Activated CD4-positive, alpha-beta T cell treated with anti-CD3 and anti-CD28 coated beads, Interleukin-2, amount 10 ng/mL, durations not matched to agents 7 days and 5 days (primary cell): ENCODE data around the gene RNU5B-1. TPM values are rescaled to one million over a fixed set of nuclear protein-coding genes. Genes with fewer than 3 reads are reported as not detected.
"Not testable (repeated sequence)": the region's sequence is repeated elsewhere in the genome, so short reads cannot be mapped to it uniquely, and the experiment has no call there.

ENCODE experiments used
- CTCF ChIA-PET: fragments of 350-600 bp; sonication (Branson Sonifier 250); formaldehyde crosslinking; loops from one replicate; lab custom pipeline; 2021; ENCODE audit warnings: antibody characterized with exemption; lab: Charles Lee
- POLR2A ChIA-PET: fragments of 350-600 bp; sonication (Branson Sonifier 250); formaldehyde crosslinking; loops from one replicate; lab custom pipeline; 2021; ENCODE audit warnings: antibody characterized with exemption; lab: Charles Lee
- DNase-seq: peaks from one replicate; pipeline ENCODE4 v3.0.0-alpha.2; 2020
- H3K27ac Mint-ChIP-seq: one replicate; pipeline ENCODE4 v1.8.0; 2021; ENCODE audit warnings: mild to moderate bottlenecking, moderate library complexity, mixed read lengths
- H3K27me3 Mint-ChIP-seq: one replicate; pipeline ENCODE4 v1.8.0; 2021; ENCODE audit warnings: mixed read lengths
- H3K36me3 Mint-ChIP-seq: one replicate; pipeline ENCODE4 v1.8.0; 2021; ENCODE audit warnings: low read depth, mixed read lengths
- H3K4me1 Mint-ChIP-seq: one replicate; pipeline ENCODE4 v1.8.0; 2021; ENCODE audit warnings: mixed read lengths
- H3K4me3 Mint-ChIP-seq: one replicate; pipeline ENCODE4 v1.8.0; 2021; ENCODE audit warnings: mild to moderate bottlenecking, moderate library complexity, mixed read lengths
- H3K9me3 Mint-ChIP-seq: one replicate; pipeline ENCODE4 v1.8.0; 2021; ENCODE audit warnings: mixed read lengths
- total RNA-seq, 2 experiments: library from RNA; stranded (reverse); gene quantifications; one replicate each; pipeline ENCODE4 v1.2.3, GENCODE V29; 2021

The RNU5B-1 gene
- total RNA-seq, 2 experiments from 2014 or later: 14.4 to 36.1 TPM

- no peaks in the 10 kb centered on the region for H3K36me3 Mint-ChIP-seq
- H3K4me3 Mint-ChIP-seq: no peak overlapping the region
- no peak for DNase-seq
- ChIA-PET POLR2A (no interaction called here), CTCF (no interaction called here)
- H3K27ac Mint-ChIP-seq: no peak overlapping the region
- peaks cover 5% of the 10 kb centered on the region for H3K27me3 Mint-ChIP-seq
- no peaks in the 10 kb centered on the region for H3K9me3 Mint-ChIP-seq
- peaks cover 4% of the 10 kb centered on the region for H3K4me1 Mint-ChIP-seq
These were observed 38.0 kb downstream of the RNU5B-1 start for GRCh38 chr15:65342493-65342892.

- DNase-seq: no peak
- ChIA-PET CTCF (no interaction called here), POLR2A (no interaction called here)
- Mint-ChIP-seq H3K9me3 (no peaks in the 10 kb centered on the region), H3K4me1 (peaks cover 4% of the 10 kb centered on the region), H3K27ac (no peak overlapping the region), H3K27me3 (peaks cover 5% of the 10 kb centered on the region), H3K36me3 (no peaks in the 10 kb centered on the region), H3K4me3 (no peak overlapping the region)
These were observed 39.0 kb downstream of the RNU5B-1 start for GRCh38 chr15:65343374-65343981.

- Mint-ChIP-seq H3K36me3 (no peaks in the 10 kb centered on the region), H3K9me3 (no peaks in the 10 kb centered on the region), H3K4me3 (no peak overlapping the region), H3K27me3 (peaks cover 9% of the 10 kb centered on the region), H3K27ac (no peak overlapping the region), H3K4me1 (peaks cover 4% of the 10 kb centered on the region)
- POLR2A ChIA-PET: no interaction called here
- no peak for DNase-seq
- CTCF ChIA-PET: no interaction called here
These were observed 39.9 kb downstream of the RNU5B-1 start for GRCh38 chr15:65344214-65344913.

GRCh38 chr15:65344914-65345275, 40.4 kb downstream of the RNU5B-1 start:
- H3K9me3 Mint-ChIP-seq: no peaks in the 10 kb centered on the region
- ChIA-PET POLR2A (no interaction called here), CTCF (no interaction called here)
- H3K36me3 Mint-ChIP-seq: no peaks in the 10 kb centered on the region
- DNase-seq: no peak
- no peak overlapping the region for H3K27ac Mint-ChIP-seq
- peaks cover under 1% of the 10 kb centered on the region for H3K4me1 Mint-ChIP-seq
- peaks cover 13% of the 10 kb centered on the region for H3K27me3 Mint-ChIP-seq
- no peak overlapping the region for H3K4me3 Mint-ChIP-seq

- POLR2A ChIA-PET: no interaction called here
- H3K9me3 Mint-ChIP-seq: no peaks in the 10 kb centered on the region
- no peak overlapping the region for H3K4me3 Mint-ChIP-seq
- no peaks in the 10 kb centered on the region for H3K36me3 Mint-ChIP-seq
- no peaks in the 10 kb centered on the region for H3K4me1 Mint-ChIP-seq
- no peak for DNase-seq
- CTCF ChIA-PET: no interaction called here
- H3K27ac Mint-ChIP-seq: no peak overlapping the region
- peaks cover 14% of the 10 kb centered on the region for H3K27me3 Mint-ChIP-seq
These were observed 42.5 kb downstream of the RNU5B-1 start for GRCh38 chr15:65346856-65347598.

GRCh38 chr15:65347756-65348155, 43.3 kb downstream of the RNU5B-1 start:
- H3K9me3 Mint-ChIP-seq, H3K36me3 Mint-ChIP-seq, H3K4me3 Mint-ChIP-seq, POLR2A ChIA-PET, H3K4me1 Mint-ChIP-seq, DNase-seq, CTCF ChIA-PET, H3K27ac Mint-ChIP-seq: not testable (repeated sequence)
- H3K27me3 Mint-ChIP-seq: peaks cover 19% of the 10 kb centered on the region

GRCh38 chr15:65349338-65349737, 44.9 kb downstream of the RNU5B-1 start:
- CTCF ChIA-PET: interaction anchor here (1.9 kb wide), 2 partner anchors 10 to 11 kb away, joined by 4 to 5 read pairs; no protein-coding TSS in a partner anchor

GRCh38 chr15:65351972-65352371, 47.5 kb downstream of the RNU5B-1 start:
- Mint-ChIP-seq H3K9me3 (peaks cover 15% of the 10 kb centered on the region), H3K27me3 (peaks cover 47% of the 10 kb centered on the region)
- H3K36me3 Mint-ChIP-seq, H3K27ac Mint-ChIP-seq, H3K4me3 Mint-ChIP-seq, POLR2A ChIA-PET, H3K4me1 Mint-ChIP-seq, DNase-seq: not testable (repeated sequence)
- CTCF ChIA-PET: interaction anchor here (1.4 kb wide), 1 partner anchor 14 kb away, joined by 4 read pairs; no protein-coding TSS in a partner anchor

More at GRCh38 chr15:65349338-65349737, 44.9 kb downstream of the RNU5B-1 start:
- DNase-seq: no peak
- H3K27me3 Mint-ChIP-seq: peaks cover 31% of the 10 kb centered on the region
- no peaks in the 10 kb centered on the region for H3K4me1 Mint-ChIP-seq
- H3K4me3 Mint-ChIP-seq: no peak overlapping the region
- H3K27ac Mint-ChIP-seq: no peak overlapping the region
- peaks cover 5% of the 10 kb centered on the region for H3K36me3 Mint-ChIP-seq
- peaks cover 11% of the 10 kb centered on the region for H3K9me3 Mint-ChIP-seq
- POLR2A ChIA-PET: no interaction called here

Other genes starting within 250 kb of the RNU5B-1 start
- not detected for gene RASL12, start 236.7 kb upstream of the RNU5B-1 start, total RNA-seq
- not detected for gene KBTBD13, start 227.9 kb upstream of the RNU5B-1 start, total RNA-seq
- gene UBAP1L, start 189.5 kb upstream of the RNU5B-1 start, total RNA-seq: 1 to 10 TPM; 3.8 to 5.3 TPM
- gene PDCD7, start 170.9 kb upstream of the RNU5B-1 start, total RNA-seq: 10 to 100 TPM; 19.5 to 26.5 TPM
- gene CLPX, start 119.3 kb upstream of the RNU5B-1 start, total RNA-seq: 10 to 100 TPM; 44.9 to 47.3 TPM
- gene CILP, start 93.2 kb upstream of the RNU5B-1 start, total RNA-seq: under 1 TPM; 0.04 to 0.12 TPM
- 10 to 100 TPM; 19.0 to 21.7 TPM for gene PARP16, start 17.8 kb upstream of the RNU5B-1 start, total RNA-seq
- not detected for gene RNU5A-1, start 8.6 kb upstream of the RNU5B-1 start, total RNA-seq
- not detected for gene IGDCC3, start 73.3 kb downstream of the RNU5B-1 start, total RNA-seq
- under 1 TPM; 0.06 to 0.12 TPM for gene IGDCC4, start 118.3 kb downstream of the RNU5B-1 start, total RNA-seq
- 10 to 100 TPM; 42.8 to 45.4 TPM for gene DPP8, start 213.0 kb downstream of the RNU5B-1 start, total RNA-seq
- 10 to 100 TPM; 31.3 to 32.8 TPM for gene HACD3, start 225.8 kb downstream of the RNU5B-1 start, total RNA-seq